WTC11 (cell line): Measurements from ENCODE around the gene MYRF. TPM values are rescaled to one million over a fixed set of nuclear protein-coding genes. Genes with fewer than 3 reads are reported as not detected.

Experiments
- ATAC-seq: fragments of 200-7000 bp; cut with Tn5 transposase; 2 replicates; pipeline ENCODE4 v1.10.0; 2021; ENCODE audit warnings: mild to moderate bottlenecking, moderate library complexity
- CTCF ChIA-PET: fragments of 300-600 bp; sonication (Branson Sonifier 250); formaldehyde crosslinking; loops from one replicate; lab custom pipeline; 2021; ENCODE audit warnings: antibody characterized with exemption; lab: Charles Lee
- POLR2A ChIA-PET: fragments of 350-600 bp; sonication (Branson Sonifier 250); formaldehyde crosslinking; loops from one replicate; lab custom pipeline; 2021; ENCODE audit warnings: antibody characterized with exemption; lab: Charles Lee
- DNase-seq: peaks from one replicate; pipeline ENCODE4 v3.0.0; 2021; ENCODE audit warnings: low spot score
- H3K27ac Mint-ChIP-seq: 2 replicates; pipeline ENCODE4 v1.8.0; 2021; ENCODE audit warnings: mixed read lengths
- H3K27me3 Mint-ChIP-seq: 2 replicates; pipeline ENCODE4 v1.8.0; 2021; ENCODE audit warnings: low read depth, mild to moderate bottlenecking, moderate library complexity, mixed read lengths
- H3K36me3 Mint-ChIP-seq: 2 replicates; pipeline ENCODE4 v1.8.0; 2021; ENCODE audit warnings: mixed read lengths
- H3K4me1 Mint-ChIP-seq: 2 replicates; pipeline ENCODE4 v1.8.0; 2022; ENCODE audit warnings: mixed read lengths
- H3K4me3 Mint-ChIP-seq: 2 replicates; pipeline ENCODE4 v1.8.0; 2021; ENCODE audit warnings: mild to moderate bottlenecking, moderate library complexity, mixed read lengths
- H3K9me3 Mint-ChIP-seq: 2 replicates; pipeline ENCODE4 v1.8.0; 2021; ENCODE audit warnings: mixed read lengths
- ATF2 ChIP-seq: sonication (generic); formaldehyde crosslinking; IDR thresholded peaks from 2 replicates; pipeline ENCODE4 v1.8.1; 2022; ENCODE audit warnings: low read depth, missing genetic modification reagents, borderline replicate concordance
- ATF3 ChIP-seq: sonication (generic); formaldehyde crosslinking; conservative IDR thresholded peaks from 2 replicates; pipeline ENCODE4 v1.8.1; 2022; ENCODE audit warnings: mild to moderate bottlenecking, missing genetic modification reagents
- CREB1 ChIP-seq: sonication (generic); formaldehyde crosslinking; IDR thresholded peaks from 2 replicates; pipeline ENCODE4 v1.8.0; 2023; ENCODE audit warnings: mild to moderate bottlenecking, missing genetic modification reagents
- CTCF ChIP-seq: fragments of 200-600 bp; IDR thresholded peaks from 2 replicates; pipeline ENCODE4 v1.8.0; 2022; ENCODE audit warnings: antibody characterized with exemption
- E2F5 ChIP-seq: sonication (generic); formaldehyde crosslinking; IDR thresholded peaks from 2 replicates; pipeline ENCODE4 v1.8.1; 2022; ENCODE audit warnings: mild to moderate bottlenecking, moderate library complexity, missing genetic modification reagents
- ETV6 ChIP-seq: sonication (generic); formaldehyde crosslinking; IDR thresholded peaks from 2 replicates; pipeline ENCODE4 v1.8.1; 2022; ENCODE audit warnings: mild to moderate bottlenecking, missing genetic modification reagents
- GRHL2 ChIP-seq: fragments of 250-450 bp; sonication (Bioruptor Pico); IDR thresholded peaks from 2 replicates; pipeline ENCODE4 v1.8.0; 2022; ENCODE audit warnings: mild to moderate bottlenecking, moderate library complexity; ENCODE audit not compliant: insufficient replicate concordance, severe bottlenecking
- JAZF1 ChIP-seq: fragments of 250-450 bp; sonication (Bioruptor Pico); IDR thresholded peaks from 2 replicates; pipeline ENCODE4 v1.9.0; 2021; ENCODE audit warnings: moderate library complexity, mild to moderate bottlenecking, inconsistent platforms
- NFE2L1 ChIP-seq: sonication (generic); formaldehyde crosslinking; IDR thresholded peaks from 2 replicates; pipeline ENCODE4 v1.8.1; 2023; ENCODE audit warnings: missing genetic modification reagents
- NFYB ChIP-seq: sonication (generic); formaldehyde crosslinking; conservative IDR thresholded peaks from 2 replicates; pipeline ENCODE4 v1.8.0; 2022; ENCODE audit warnings: low read depth, missing genetic modification reagents
- NR2C2 ChIP-seq: sonication (generic); formaldehyde crosslinking; IDR thresholded peaks from 2 replicates; pipeline ENCODE4 v1.8.0; 2022; ENCODE audit warnings: mild to moderate bottlenecking, missing genetic modification reagents
- OVOL2 ChIP-seq: fragments of 250-450 bp; sonication (Bioruptor Pico); IDR thresholded peaks from 2 replicates; pipeline ENCODE4 v1.9.0; 2021; ENCODE audit warnings: mild to moderate bottlenecking, borderline replicate concordance
- RORB ChIP-seq: fragments of 250-450 bp; sonication (Bioruptor Pico); IDR thresholded peaks from 2 replicates; pipeline ENCODE4 v1.9.0; 2021; ENCODE audit warnings: mild to moderate bottlenecking
- total RNA-seq: library from RNA; stranded (reverse); gene quantifications from 3 replicates; pipeline ENCODE4 v1.2.3, GENCODE V29; 2021
- TF ChIP-seq, protein P1 (sequence below): sonication (generic); formaldehyde crosslinking; IDR thresholded peaks from 2 replicates; pipeline ENCODE4 v1.8.1; 2023; ENCODE audit warnings: mild to moderate bottlenecking, missing genetic modification reagents
- TF ChIP-seq, protein P2 (sequence below): sonication (generic); formaldehyde crosslinking; IDR thresholded peaks from 2 replicates; pipeline ENCODE4 v1.8.1; 2023; ENCODE audit warnings: mild to moderate bottlenecking, missing genetic modification reagents
- TF ChIP-seq, protein P3 (sequence below): sonication (generic); formaldehyde crosslinking; IDR thresholded peaks from 2 replicates; pipeline ENCODE4 v1.8.1; 2023; ENCODE audit warnings: mild to moderate bottlenecking, missing genetic modification reagents, moderate library complexity

Gene MYRF
- total RNA-seq, 1 experiment from 2014 or later: 5.9 TPM

- TF ChIP-seq, protein P1, sequence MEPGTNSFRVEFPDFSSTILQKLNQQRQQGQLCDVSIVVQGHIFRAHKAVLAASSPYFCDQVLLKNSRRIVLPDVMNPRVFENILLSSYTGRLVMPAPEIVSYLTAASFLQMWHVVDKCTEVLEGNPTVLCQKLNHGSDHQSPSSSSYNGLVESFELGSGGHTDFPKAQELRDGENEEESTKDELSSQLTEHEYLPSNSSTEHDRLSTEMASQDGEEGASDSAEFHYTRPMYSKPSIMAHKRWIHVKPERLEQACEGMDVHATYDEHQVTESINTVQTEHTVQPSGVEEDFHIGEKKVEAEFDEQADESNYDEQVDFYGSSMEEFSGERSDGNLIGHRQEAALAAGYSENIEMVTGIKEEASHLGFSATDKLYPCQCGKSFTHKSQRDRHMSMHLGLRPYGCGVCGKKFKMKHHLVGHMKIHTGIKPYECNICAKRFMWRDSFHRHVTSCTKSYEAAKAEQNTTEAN: no peak
- TF ChIP-seq CTCF: no peak
- TF ChIP-seq NFYB (CRISPR knock-in tag): no peak
- TF ChIP-seq JAZF1 (CRISPR knock-in tag): no peak
- no peak for TF ChIP-seq NR2C2 (CRISPR knock-in tag)
- no peak for TF ChIP-seq ATF2 (CRISPR knock-in tag)
- no peak for TF ChIP-seq GRHL2 (CRISPR knock-in tag)
- TF ChIP-seq ATF3: no peak
Observed at GRCh38 chr11:61737636-61738386, 14.6 kb upstream of the MYRF start (continued).

DNA sequence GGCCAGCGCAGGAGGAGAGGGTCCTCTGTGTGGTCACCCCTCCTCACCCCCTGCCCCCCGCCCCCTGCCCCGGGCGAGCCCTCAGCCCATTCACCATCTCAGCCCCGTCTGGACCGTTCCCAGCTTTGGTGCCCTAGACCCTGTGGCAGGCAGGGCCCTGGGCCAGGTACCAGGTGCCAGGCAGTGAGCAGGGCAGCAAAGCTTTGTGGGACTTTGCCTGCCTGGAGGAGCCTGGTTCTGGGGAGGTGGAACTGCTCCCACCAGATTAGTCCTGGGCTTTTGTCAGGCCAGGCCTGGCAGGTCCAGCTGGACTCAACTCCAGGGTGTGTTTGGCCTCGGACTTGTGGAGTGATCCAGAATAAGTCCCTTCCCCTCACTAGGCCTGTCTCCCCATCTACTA, 13.7 kb upstream of the MYRF start:
- Mint-ChIP-seq H3K9me3 (no peaks in the 10 kb centered on the region), H3K4me1 (no peaks in the 10 kb centered on the region), H3K4me3 (no peak overlapping the region), H3K27me3 (no peaks in the 10 kb centered on the region), H3K27ac (no peak overlapping the region), H3K36me3 (0 out of 2 replicates have a peak, but pooled peaks cover 4% of the 10 kb centered on the region)
- DNase-seq (no peak), ATAC-seq (no peak)
- TF ChIP-seq CREB1 (CRISPR knock-in tag): no peak
- TF ChIP-seq RORB (CRISPR knock-in tag): no peak
- TF ChIP-seq, protein P2, sequence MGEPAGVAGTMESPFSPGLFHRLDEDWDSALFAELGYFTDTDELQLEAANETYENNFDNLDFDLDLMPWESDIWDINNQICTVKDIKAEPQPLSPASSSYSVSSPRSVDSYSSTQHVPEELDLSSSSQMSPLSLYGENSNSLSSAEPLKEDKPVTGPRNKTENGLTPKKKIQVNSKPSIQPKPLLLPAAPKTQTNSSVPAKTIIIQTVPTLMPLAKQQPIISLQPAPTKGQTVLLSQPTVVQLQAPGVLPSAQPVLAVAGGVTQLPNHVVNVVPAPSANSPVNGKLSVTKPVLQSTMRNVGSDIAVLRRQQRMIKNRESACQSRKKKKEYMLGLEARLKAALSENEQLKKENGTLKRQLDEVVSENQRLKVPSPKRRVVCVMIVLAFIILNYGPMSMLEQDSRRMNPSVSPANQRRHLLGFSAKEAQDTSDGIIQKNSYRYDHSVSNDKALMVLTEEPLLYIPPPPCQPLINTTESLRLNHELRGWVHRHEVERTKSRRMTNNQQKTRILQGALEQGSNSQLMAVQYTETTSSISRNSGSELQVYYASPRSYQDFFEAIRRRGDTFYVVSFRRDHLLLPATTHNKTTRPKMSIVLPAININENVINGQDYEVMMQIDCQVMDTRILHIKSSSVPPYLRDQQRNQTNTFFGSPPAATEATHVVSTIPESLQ: no peak
- no peak for TF ChIP-seq NFE2L1 (CRISPR knock-in tag)
- TF ChIP-seq E2F5 (CRISPR knock-in tag): no peak
- no peak for TF ChIP-seq OVOL2 (CRISPR knock-in tag)
- TF ChIP-seq ETV6: no peak
- TF ChIP-seq, protein P3, sequence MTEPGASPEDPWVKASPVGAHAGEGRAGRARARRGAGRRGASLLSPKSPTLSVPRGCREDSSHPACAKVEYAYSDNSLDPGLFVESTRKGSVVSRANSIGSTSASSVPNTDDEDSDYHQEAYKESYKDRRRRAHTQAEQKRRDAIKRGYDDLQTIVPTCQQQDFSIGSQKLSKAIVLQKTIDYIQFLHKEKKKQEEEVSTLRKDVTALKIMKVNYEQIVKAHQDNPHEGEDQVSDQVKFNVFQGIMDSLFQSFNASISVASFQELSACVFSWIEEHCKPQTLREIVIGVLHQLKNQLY: no peak
- POLR2A ChIA-PET: no interaction called here
- CTCF ChIA-PET: interaction anchor here (2.2 to 4.4 kb wide), 3 partner anchors 10 to 49 kb away, joined by 10 to 46 read pairs (median 23); no protein-coding TSS in a partner anchor
